GM10248 (cell line): ENCODE results near the gene DMPK.
"Not testable (repeated sequence)": the region's sequence is repeated elsewhere in the genome, so short reads cannot be mapped to it uniquely, and the experiment has no call there.

Source experiments
- CTCF ChIA-PET: fragments of 300-600 bp; sonication (Branson Sonifier 250); formaldehyde crosslinking; extraction: SDS; loops from one replicate; lab custom pipeline; 2021; ENCODE audit warnings: antibody characterized with exemption; lab: Yijun Ruan, JAX
- POLR2A ChIA-PET: fragments of 350-650 bp; sonication (Branson Sonifier 250); formaldehyde crosslinking; extraction: SDS; loops from one replicate; lab custom pipeline; 2020; ENCODE audit warnings: antibody characterized with exemption; lab: Yijun Ruan, JAX
- DNase-seq: peaks from one replicate; pipeline ENCODE4 v3.0.0; 2012; ENCODE audit errors: extremely low spot score
- CTCF ChIP-seq: IDR thresholded peaks from 2 replicates; pipeline ENCODE4 v1.5.1; 2012; ENCODE audit warnings: mild to moderate bottlenecking, low read depth; ENCODE audit errors: extremely low read depth, missing control alignments, control extremely low read depth

Gene DMPK

GRCh38 chr19:45757695-45758094, 24.6 kb downstream of the DMPK start:
- ChIA-PET POLR2A (interaction anchor here (1.0 kb wide), 1 partner anchor 11 kb away, joined by 9 read pairs; the partner anchor contains the start of gene SIX5), CTCF (interaction anchor here (4.0 kb wide), 1 partner anchor 12 kb away, joined by 19 read pairs; the partner anchor contains the start of gene SIX5)
- no peak for TF ChIP-seq CTCF
- no peak for DNase-seq

- CTCF ChIA-PET = interaction anchor here (1.7 to 4.5 kb wide), 2 partner anchors 14 to 25 kb away, joined by 3 to 30 read pairs; partner anchors contain the start of gene SIX5
- TF ChIP-seq CTCF = no peak
- DNase-seq = no peak
- POLR2A ChIA-PET = no interaction called here
Measured at GRCh38 chr19:45754323-45754722, 28.0 kb downstream of the DMPK start.

GRCh38 chr19:45753548-45753947, 28.7 kb downstream of the DMPK start:
- ChIA-PET CTCF (interaction anchor here (1.0 to 4.5 kb wide), 4 partner anchors 15 to 63 kb away, joined by 3 to 30 read pairs (median 4); partner anchors contain the start of gene SIX5), POLR2A (no interaction called here)
- peak; percentile 19 for TF ChIP-seq CTCF
- DNase-seq = no peak

GRCh38 chr19:45752639-45753038, 29.7 kb downstream of the DMPK start:
- no peak for TF ChIP-seq CTCF
- CTCF ChIA-PET = interaction anchor here (1.6 to 4.5 kb wide), 2 partner anchors 16 to 47 kb away, joined by 4 to 30 read pairs; partner anchors contain the start of gene SIX5
- POLR2A ChIA-PET = no interaction called here
- no peak for DNase-seq

- DNase-seq, POLR2A ChIA-PET: not testable (repeated sequence)
- CTCF ChIA-PET = interaction anchor here (4.5 kb wide), 1 partner anchor 17 kb away, joined by 30 read pairs; the partner anchor contains the start of gene SIX5
Measured at GRCh38 chr19:45751483-45751882, 30.8 kb downstream of the DMPK start.

GRCh38 chr19:45747513-45747912, 34.8 kb downstream of the DMPK start:
- CTCF ChIA-PET = no interaction called here
- no peak for TF ChIP-seq CTCF
- DNase-seq = peak; percentile 4
- POLR2A ChIA-PET = no interaction called here

GRCh38 chr19:45746866-45747265, 35.4 kb downstream of the DMPK start:
- ChIA-PET CTCF (no interaction called here), POLR2A (no interaction called here)
- TF ChIP-seq CTCF = no peak
- DNase-seq = peak; percentile 3
